Superior temporal gyrus (tissue), 1 donor: Measurements from ENCODE around the gene ELFN1.
"Not testable (repeated sequence)": the region's sequence is repeated elsewhere in the genome, so short reads cannot be mapped to it uniquely, and the experiment has no call there.

Experiments used
- DNase-seq: peaks from one replicate; pipeline ENCODE4 v3.0.0-alpha.2; 2016; ENCODE audit errors: extremely low spot score

Gene ELFN1

DNA sequence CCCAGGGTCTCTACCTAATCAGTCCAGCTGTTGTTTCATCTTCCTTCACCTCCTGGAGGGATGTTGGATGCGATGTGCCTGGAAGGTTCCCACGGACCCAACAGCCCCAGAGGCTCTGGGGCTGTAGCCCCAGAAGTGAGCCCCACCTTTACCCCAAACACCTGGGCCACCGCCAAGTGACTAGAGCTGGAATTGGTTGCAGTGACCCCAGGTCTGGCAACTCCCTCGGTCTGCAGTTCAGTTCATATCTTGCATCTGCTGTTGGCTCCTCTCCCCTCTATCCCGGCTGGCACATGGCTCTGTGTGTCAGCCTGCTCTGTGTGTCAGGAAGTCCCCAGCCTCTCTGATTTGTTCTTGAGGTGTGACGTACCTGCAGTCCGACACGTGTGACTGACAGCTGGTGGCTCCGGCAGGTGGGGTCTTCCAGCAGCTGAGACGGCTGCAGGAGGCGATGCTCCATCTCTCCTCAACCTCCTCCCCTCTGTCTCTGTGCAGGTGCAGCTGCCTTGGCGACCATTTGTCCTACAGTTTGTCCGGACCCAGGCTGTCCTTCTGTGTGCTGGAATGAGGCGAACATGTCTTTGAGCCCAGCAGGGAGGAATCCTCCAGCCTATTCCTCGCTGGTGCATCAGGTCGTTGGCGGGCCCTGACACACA is 38.6 kb downstream of the ELFN1 start:
- no peak for DNase-seq

GRCh38 chr7:1709281-1709680 is 39.2 kb downstream of the ELFN1 start:
- no peak for DNase-seq

DNA sequence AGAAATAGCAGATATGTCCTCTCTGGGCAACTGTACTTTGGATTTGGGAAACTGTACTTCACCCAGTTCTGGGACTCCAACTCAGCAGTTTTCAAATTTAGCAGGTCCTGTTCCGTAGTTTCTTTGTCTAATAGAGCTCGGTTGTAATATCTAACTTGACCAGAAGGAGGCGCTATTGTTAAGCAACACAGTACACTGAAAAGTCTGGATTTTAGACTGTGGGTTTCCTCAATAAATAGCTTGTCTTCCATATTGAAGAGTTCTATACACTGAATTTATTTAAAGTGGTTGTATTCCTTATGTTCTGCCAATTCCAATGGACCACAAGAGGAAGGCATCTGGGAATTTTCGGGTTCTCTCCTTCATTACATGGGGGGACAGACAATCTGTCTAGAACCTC is 39.8 kb downstream of the ELFN1 start:
- no peak for DNase-seq

GRCh38 chr7:1710936-1711335 is 40.9 kb downstream of the ELFN1 start:
- no peak for DNase-seq

- DNase-seq, result no peak
Observed at GRCh38 chr7:1712907-1713501, 42.9 kb downstream of the ELFN1 start.

DNA sequence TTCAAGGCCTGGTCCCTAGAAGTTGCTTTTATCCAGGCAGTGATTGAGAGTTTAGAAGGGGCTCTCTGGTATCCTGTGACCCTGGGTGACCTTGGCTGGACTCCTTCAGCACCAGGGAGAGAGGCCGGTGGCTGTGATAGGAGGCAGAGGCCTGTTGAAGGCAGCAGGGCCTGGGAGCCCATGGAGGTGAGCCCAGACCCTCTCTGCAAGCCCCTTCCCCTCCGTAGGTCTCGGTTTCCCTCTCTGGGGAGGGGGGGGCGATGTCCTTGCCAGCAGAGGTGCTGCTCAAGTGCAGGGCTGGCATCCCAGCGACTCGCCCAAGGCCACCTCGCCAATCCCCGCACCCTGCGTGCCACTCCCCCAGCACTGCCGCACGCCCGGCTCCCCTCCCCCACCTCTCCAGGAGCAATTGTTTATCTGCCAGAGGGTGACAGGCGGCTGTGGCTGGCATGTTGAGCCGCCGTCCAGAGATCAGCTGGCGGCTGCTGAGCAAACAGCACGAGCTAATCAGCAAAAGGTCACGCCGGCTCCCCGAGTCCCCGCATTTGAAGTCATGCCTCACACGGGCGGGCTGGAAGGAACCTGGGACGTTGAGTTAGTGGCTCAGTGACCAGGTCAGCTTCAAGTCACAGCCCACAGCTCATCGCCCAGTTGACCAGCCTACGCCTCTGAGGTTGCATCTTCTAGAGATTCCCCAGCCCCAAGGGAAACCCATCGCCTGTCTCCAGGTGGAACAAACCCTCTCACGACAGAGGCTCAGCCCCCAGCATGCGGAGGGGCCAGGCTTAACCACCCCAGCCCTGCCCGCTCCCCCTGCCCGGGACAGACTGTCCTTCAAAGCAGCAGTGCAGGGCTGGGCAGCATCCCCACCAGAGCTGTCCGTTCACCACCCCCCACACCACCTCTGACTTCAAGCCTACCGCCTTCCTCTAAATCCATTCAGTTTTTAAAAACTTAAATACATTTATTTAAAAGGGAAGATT is 43.7 kb downstream of the ELFN1 start:
- DNase-seq, result no peak

DNA sequence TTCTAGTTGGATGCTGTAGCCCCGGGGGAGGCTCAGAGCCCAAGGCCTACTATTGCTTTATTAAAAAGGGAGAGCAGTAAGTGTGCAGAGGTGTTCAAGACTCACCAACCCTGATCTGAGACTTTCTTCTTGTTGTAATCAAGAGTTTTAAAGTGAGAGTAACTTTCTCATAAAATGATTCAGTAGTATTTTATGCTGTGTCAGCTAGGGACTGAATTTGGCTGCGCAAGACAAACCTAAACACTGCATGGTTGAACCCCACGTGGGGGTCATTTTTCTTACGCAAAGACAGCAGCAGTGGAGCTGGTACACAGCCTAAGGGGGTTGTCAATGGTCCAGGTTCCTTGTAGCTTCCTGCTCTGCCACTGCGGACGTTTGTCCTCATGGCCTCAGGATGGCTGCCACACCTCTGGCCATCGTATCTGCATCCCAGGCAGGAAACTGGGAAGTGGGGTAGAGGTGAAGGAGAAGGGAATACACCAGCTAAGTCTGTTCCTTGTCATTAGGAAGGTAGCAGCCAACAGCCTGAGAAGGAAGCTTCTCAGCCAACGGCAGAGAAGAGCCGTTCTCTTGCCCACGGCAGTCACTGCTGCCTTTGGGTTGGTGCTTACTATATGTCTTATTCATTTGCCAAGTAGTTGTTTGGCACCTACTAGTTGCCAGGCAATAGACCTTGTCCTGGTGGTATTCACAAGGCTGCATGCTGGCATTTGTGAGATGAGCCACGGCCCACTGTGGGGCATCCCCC is 44.7 kb downstream of the ELFN1 start:
- no peak for DNase-seq

DNA sequence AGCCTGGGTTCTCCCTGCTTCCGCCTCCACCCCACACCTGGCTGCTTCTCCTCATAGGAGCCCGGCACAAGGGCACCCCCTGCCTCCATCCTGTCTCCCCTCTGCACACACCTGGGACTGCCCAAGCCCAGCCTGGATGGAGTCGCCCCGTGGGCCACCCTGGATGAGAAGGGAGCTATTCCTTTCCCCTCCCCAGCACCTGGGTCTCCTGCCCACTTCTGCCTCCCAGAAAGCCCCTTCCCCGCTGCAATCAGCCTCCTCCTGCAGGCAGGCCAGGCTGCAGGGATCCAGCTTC is 45.2 kb downstream of the ELFN1 start:
- no peak for DNase-seq

GRCh38 chr7:1715671-1716074 is 45.6 kb downstream of the ELFN1 start:
- DNase-seq, result no peak

DNA sequence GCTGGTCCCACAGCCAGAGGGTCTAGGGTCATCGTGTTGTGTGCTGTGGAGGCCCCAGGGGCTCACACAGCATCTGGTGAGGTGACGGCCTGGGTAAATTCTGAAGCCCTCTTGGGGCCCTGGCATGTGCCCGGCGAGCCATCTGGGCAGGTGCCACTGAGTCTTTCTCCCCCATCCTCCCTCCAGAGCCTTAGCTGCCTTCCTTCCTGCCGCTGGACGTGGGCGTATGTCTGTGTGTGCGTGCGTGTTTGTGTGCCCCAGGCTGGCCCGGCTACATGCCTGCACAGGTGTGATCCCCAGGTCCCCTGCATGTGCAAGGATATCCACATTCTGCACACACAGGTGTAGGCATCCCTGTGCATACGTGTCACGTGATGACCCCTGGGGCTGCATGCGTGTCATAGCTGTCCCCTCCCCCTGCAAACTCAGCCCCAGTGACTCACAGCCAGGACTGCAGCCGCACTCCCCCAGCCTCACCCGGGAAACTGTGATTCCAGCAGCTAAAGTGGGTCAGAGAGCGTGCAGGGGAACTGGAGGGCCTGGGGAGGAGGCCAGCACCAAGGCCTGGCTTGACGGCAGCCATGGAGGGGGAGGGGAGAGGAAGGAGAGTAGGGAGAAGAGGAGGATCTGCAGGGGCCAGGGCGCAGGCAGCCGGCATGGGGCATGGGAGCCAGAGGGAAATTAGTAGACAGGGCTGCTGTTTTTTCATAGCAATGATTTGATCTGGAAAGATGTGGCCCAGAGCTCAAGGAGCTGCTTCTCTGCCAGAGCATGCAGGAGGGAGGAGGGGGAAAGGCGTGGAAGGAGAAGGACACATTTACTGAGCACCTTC is 46.4 kb downstream of the ELFN1 start:
- DNase-seq, result no peak

DNA sequence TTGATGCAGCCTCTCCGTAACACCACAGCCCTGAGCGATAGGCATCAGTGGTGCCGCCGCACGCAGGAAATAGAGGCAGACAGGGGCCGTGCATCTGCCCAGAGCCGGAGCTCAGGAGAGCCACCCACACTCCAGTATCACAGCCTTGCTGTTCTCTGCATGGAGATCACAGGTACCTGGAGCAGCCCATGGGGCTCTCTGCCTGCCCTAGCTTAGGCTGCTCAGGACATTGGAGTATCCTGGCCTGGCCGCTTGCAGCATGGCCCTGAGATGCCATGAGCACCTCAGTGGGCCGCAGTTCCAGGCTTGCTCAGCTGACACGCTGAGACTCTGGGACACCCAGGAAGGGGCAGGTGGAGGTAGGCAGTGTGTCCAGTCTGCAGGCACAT is 47.0 kb downstream of the ELFN1 start:
- no peak for DNase-seq

GRCh38 chr7:1717903-1718676 is 48.0 kb downstream of the ELFN1 start:
- no peak for DNase-seq

DNA sequence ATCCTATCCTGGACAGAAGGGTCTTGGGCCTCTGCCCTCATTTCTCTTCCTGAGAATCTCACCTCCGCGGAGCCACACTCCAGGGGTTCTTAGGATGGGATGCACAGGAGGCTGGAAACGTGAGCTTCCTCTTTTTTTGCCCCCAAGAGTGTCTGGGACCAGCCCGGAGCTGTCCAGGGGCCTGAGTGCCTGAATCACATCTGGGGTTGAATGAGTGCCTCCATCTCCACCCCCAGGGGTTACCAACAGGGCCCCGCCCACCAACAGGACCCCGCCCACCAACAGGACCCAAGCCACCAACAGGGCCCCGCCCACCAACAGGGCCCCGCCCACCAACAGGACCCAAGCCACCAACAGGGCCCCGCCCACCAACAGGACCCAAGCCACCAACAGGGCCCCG is 48.8 kb downstream of the ELFN1 start:
- not testable (repeated sequence) for DNase-seq

GRCh38 chr7:1719256-1719655 is 49.2 kb downstream of the ELFN1 start:
- DNase-seq, result not testable (repeated sequence)

DNA sequence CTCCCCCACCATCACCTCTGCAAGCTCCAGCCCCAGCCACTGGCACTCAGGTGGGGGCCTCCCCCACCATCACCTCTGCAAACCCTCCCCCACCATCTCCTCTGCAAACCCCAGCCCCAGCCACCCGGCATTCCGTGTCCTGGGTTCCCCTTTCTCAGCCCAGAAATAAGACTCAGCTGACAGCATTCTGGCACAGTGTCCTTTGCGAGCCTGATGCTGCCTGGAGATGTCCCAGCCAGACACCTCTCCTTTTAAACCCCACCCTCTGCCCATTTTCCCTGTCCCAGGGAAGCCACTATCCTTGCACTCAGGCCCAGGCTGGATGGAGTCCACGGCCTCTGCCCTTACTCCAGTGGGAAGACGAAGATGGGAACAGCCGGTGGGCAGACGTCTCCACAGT is 49.8 kb downstream of the ELFN1 start:
- no peak for DNase-seq

GRCh38 chr7:1720326-1720725 is 50.2 kb downstream of the ELFN1 start:
- peak; percentile 42 for DNase-seq

GRCh38 chr7:1721047-1721690 is 51.1 kb downstream of the ELFN1 start:
- no peak for DNase-seq

- DNase-seq, result no peak
Observed at GRCh38 chr7:1723254-1723653, 53.2 kb downstream of the ELFN1 start.

DNA sequence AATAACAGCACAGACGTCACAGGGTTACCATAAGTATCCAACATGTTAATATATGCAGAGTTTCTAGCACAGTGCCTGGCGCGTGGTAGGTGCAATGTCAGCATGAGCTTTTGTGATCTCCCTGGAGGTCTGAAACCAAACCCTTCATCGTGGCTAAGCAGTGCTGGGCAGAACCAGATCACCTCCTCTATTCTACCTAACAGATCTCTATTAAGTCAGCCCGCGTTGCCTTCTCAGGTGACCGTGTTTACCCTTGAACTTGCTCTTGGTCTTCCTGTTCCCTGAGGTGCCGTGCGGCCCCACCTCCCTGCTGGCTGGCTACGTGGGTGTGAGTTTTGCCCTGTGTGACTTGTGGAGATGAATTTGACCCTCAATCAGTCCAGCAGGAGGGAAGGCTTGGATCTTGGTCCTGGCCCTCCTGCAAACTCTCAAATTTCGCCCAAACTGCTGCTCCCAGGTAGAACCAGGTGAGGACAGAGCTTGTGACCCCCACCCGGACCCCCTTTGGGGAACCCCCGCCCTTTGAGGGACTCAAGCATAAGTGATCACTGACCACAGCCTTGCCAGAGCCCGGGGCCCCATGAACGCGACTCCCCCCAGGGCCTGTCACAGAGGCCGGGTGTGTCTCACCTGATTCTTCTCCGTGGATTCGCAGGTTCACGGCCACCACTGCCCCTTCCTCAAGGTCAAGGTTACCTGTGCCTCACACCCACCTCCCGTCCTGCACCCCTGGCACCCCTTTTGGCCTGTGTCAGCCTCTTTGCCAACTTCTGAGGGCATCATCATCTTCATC is 54.2 kb downstream of the ELFN1 start:
- DNase-seq, result no peak
